ENCODE data around the gene EPB41L1. TPM values are rescaled to one million over a fixed set of nuclear protein-coding genes. Genes with fewer than 3 reads are reported as not detected.

The EPB41L1 gene
- total RNA-seq, 2 donors from 2014 or later: 22.8 to 53.4 TPM

GRCh38 chr20:36207602-36208001 lies 53.1 kb downstream of the EPB41L1 start:
- 79 to 96% methylated on average over 7 to 10 of the region's 11 CpGs for WGBS, 2 donors
- intact Hi-C loops (cut with DNase I): loop anchor here (5.0 kb wide), 1 partner anchor 230 kb away; no protein-coding TSS in a partner anchor
- H3K4me3 ChIP-seq: no peak overlapping the region
- H3K4me1 ChIP-seq: no peaks in the 10 kb centered on the region
- no peak overlapping the region for H3K27ac ChIP-seq
- DNase-seq: no peak
- peaks cover 0 to 3% of the 10 kb centered on the region in 2 donors for H3K36me3 ChIP-seq (replicated peaks in 1 of 2; ENCODE audit: insufficient read depth in 1 of 2, low read depth in 2 of 2)
- ATAC-seq: no peak
- no peak for TF ChIP-seq POLR2A (IDR thresholded peaks at IDR 0.05)
- TF ChIP-seq, protein P1, sequence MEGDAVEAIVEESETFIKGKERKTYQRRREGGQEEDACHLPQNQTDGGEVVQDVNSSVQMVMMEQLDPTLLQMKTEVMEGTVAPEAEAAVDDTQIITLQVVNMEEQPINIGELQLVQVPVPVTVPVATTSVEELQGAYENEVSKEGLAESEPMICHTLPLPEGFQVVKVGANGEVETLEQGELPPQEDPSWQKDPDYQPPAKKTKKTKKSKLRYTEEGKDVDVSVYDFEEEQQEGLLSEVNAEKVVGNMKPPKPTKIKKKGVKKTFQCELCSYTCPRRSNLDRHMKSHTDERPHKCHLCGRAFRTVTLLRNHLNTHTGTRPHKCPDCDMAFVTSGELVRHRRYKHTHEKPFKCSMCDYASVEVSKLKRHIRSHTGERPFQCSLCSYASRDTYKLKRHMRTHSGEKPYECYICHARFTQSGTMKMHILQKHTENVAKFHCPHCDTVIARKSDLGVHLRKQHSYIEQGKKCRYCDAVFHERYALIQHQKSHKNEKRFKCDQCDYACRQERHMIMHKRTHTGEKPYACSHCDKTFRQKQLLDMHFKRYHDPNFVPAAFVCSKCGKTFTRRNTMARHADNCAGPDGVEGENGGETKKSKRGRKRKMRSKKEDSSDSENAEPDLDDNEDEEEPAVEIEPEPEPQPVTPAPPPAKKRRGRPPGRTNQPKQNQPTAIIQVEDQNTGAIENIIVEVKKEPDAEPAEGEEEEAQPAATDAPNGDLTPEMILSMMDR (IDR thresholded peaks at IDR 0.05): no peak
- no peaks in the 10 kb centered on the region for H3K27me3 ChIP-seq
- H3K9me3 ChIP-seq: no peaks in the 10 kb centered on the region

DNA sequence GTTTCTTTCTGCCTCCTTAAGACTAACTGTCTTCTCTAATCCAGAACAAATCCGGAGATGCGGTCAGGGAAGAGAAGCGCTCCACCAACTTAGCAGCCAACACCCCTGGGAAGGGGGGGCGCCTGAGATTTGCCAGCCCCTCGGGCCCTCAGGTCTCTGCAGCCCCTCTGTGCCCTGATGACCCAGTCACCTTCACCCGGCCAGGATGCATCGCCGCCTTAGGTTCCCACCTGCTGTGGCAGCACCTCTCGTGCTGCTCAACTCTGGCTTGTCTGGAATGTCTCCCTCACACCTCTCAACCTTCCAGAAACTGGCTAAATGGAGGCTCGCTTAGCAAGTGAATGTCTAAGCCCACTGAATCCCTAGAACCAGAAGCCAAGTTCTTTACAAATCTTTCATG lies 53.7 kb downstream of the EPB41L1 start:
- Histone ChIP-seq H3K27ac (no peak overlapping the region), H3K36me3 (replicated peaks in 1 of 2; ENCODE audit: insufficient read depth in 1 of 2, low read depth in 2 of 2) (peaks cover 0 to 3% of the 10 kb centered on the region in 2 donors), H3K27me3 (no peaks in the 10 kb centered on the region), H3K4me1 (no peaks in the 10 kb centered on the region), H3K9me3 (no peaks in the 10 kb centered on the region), H3K4me3 (no peak overlapping the region)
- TF ChIP-seq POLR2A (IDR thresholded peaks at IDR 0.05): no peak
- TF ChIP-seq, protein P1 (IDR thresholded peaks at IDR 0.05): no peak
- DNase-seq: no peak
- intact Hi-C loops (cut with DNase I): loop anchor here (5.0 kb wide), 1 partner anchor 229 kb away; no protein-coding TSS in a partner anchor
- ATAC-seq: no peak
- 84 to 91% methylated on average over 10 of the region's 10 CpGs for WGBS, 2 donors

DNA sequence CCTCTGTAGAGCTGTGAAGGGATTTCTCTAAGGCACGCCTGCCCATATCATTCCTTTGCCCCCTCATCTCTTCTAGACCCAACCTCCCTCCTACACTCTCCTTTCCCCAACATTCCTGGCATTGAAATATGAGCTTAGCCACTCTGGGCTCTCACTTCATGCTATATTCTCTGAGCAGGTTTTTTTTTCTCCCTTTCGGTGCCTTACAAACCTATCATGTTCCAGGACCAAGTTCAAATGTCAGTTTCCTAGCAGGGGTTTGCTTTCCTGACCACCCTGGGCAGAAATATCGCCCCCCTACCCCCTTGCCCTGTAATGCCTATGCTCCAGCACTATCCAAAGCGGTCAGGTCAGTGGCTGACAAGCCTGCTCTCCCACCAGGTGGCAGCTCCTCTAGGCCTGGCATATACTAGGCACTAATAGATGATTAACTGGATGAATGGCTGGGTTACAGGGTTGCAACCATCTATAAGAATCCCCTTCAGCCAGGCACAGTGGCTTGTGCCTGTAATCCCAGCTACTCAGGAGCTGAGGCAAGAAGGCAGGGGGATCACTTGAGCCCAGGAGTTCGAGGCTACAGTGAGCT lies 56.0 kb downstream of the EPB41L1 start:
- no peak for DNase-seq
- 88 to 92% methylated on average over 5 of the region's 5 CpGs for WGBS, 2 donors

DNA sequence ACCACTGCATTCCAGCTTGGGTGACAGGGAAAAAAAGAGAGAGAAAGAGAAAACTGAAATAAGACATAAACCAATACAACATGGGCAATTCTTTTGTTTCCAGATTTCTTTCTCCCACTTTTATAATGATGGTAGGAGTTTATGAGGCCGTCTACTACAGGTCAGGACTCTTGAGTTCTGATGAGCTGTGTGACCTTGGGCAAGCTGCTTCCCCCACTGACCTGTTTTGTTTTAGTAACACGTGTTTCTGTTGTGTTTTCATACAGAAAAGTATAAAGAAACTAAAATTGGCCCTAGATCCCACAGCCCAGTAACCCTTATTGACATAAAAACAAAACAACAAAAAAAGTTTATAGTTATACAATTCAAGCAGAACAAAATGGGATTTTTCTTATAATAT lies 58.8 kb downstream of the EPB41L1 start:
- intact Hi-C loops (cut with DNase I): no loop called here
- TF ChIP-seq, protein P1 (IDR thresholded peaks at IDR 0.05): no peak
- no peak for TF ChIP-seq POLR2A (IDR thresholded peaks at IDR 0.05)
- Histone ChIP-seq H3K9me3 (no peaks in the 10 kb centered on the region), H3K27me3 (no peaks in the 10 kb centered on the region), H3K27ac (no peak overlapping the region), H3K36me3 (replicated peaks in 1 of 2; ENCODE audit: insufficient read depth in 1 of 2, low read depth in 2 of 2) (peaks cover 0 to 1% of the 10 kb centered on the region in 2 donors), H3K4me3 (no peak overlapping the region), H3K4me1 (no peaks in the 10 kb centered on the region)
- ATAC-seq (no peak), DNase-seq (no peak)
- WGBS, 2 donors: 45 to 54% methylated on average over 2 of the region's 2 CpGs

More for the DNA sequence above, 56.0 kb downstream of the EPB41L1 start:
- no peak for ATAC-seq
- intact Hi-C loops (cut with DNase I): no loop called here
- Histone ChIP-seq H3K27me3 (no peaks in the 10 kb centered on the region), H3K4me1 (no peaks in the 10 kb centered on the region), H3K36me3 (replicated peaks in 1 of 2; ENCODE audit: insufficient read depth in 1 of 2, low read depth in 2 of 2) (peaks cover 0 to 3% of the 10 kb centered on the region in 2 donors), H3K4me3 (no peak overlapping the region), H3K27ac (no peak overlapping the region), H3K9me3 (no peaks in the 10 kb centered on the region)
- TF ChIP-seq, protein P1 (IDR thresholded peaks at IDR 0.05): no peak
- TF ChIP-seq POLR2A (IDR thresholded peaks at IDR 0.05): no peak

DNA sequence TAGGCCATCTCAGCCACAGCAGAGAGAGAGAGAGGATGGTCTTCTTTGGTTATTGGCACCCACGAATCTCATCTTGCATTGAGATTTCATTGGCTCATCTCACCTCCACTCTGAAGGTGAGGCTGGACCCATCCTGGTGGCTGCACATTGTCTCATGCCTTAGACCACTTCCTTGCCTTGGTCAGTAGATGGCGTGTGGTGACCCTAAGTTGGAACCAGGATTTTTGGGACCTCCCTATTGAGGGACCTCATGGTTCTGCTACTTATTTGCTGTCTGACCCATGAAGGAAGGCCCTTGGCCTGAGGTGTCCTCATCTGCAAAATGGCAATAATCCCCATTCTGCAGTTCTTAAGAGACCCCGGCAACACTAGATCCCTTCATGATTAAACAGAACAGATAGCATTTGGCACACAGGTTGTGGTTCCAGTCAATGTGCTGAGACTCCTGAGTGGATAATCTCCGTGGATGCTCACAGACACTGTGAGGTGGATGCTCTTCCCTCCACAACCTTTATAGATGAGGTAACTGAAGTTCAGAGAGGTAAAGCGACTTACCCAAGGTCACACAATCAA lies 60.2 kb downstream of the EPB41L1 start:
- Histone ChIP-seq H3K4me1 (no peaks in the 10 kb centered on the region), H3K27ac (no peak overlapping the region), H3K36me3 (replicated peaks in 1 of 2; ENCODE audit: insufficient read depth in 1 of 2, low read depth in 2 of 2) (no peaks in the 10 kb centered on the region), H3K9me3 (no peaks in the 10 kb centered on the region), H3K4me3 (no peak overlapping the region), H3K27me3 (no peaks in the 10 kb centered on the region)
- DNase-seq (no peak), ATAC-seq (no peak)
- intact Hi-C loops (cut with DNase I): no loop called here
- WGBS, 2 donors: 43 to 53% methylated on average over 4 to 5 of the region's 5 CpGs
- no peak for TF ChIP-seq POLR2A (IDR thresholded peaks at IDR 0.05)
- TF ChIP-seq, protein P1 (IDR thresholded peaks at IDR 0.05): peak in 4 of 7 experiments; percentile 23 to 45 (median 40)

All from body of pancreas (tissue), 4 donors.